ENCODE results near the gene KIFBP.

The KIFBP gene

GRCh38 chr10:69052736-69053135, 64.1 kb downstream of the KIFBP start:
- Histone ChIP-seq H3K4me3 (ENCODE audit: low read length) (no peak overlapping the region), H3K4me1 (ENCODE audit: control insufficient read depth, insufficient read depth, low read length) (peaks cover 9% of the 10 kb centered on the region), H3K36me3 (ENCODE audit: control insufficient read depth, insufficient read depth, low read length, severe bottlenecking) (no peaks in the 10 kb centered on the region), H3K9me3 (ENCODE audit: control insufficient read depth, low read length) (no peaks in the 10 kb centered on the region), H3K9ac (ENCODE audit: low read length) (no peak overlapping the region), H3K27me3 (replicated peaks; ENCODE audit: control insufficient read depth, insufficient read depth, low read length) (no peaks in the 10 kb centered on the region)
- no peak for DNase-seq (ENCODE audit: low read depth)

- H3K4me3 ChIP-seq (ENCODE audit: low read length) = no peak overlapping the region
- H3K36me3 ChIP-seq (ENCODE audit: control insufficient read depth, insufficient read depth, low read length, severe bottlenecking) = no peaks in the 10 kb centered on the region
- no peak for DNase-seq (ENCODE audit: low read depth)
- H3K9ac ChIP-seq (ENCODE audit: low read length) = no peak overlapping the region
- H3K9me3 ChIP-seq (ENCODE audit: control insufficient read depth, low read length) = no peaks in the 10 kb centered on the region
- peaks cover 15% of the 10 kb centered on the region for H3K4me1 ChIP-seq (ENCODE audit: control insufficient read depth, insufficient read depth, low read length)
- no peaks in the 10 kb centered on the region for H3K27me3 ChIP-seq (replicated peaks; ENCODE audit: control insufficient read depth, insufficient read depth, low read length)
Observed at GRCh38 chr10:69055241-69055640, 66.6 kb downstream of the KIFBP start.

- no peak for DNase-seq (ENCODE audit: low read depth)
- Histone ChIP-seq H3K4me3 (ENCODE audit: low read length) (no peak overlapping the region), H3K4me1 (ENCODE audit: control insufficient read depth, insufficient read depth, low read length) (peaks cover 22% of the 10 kb centered on the region), H3K27me3 (replicated peaks; ENCODE audit: control insufficient read depth, insufficient read depth, low read length) (no peaks in the 10 kb centered on the region), H3K9ac (ENCODE audit: low read length) (no peak overlapping the region), H3K36me3 (ENCODE audit: control insufficient read depth, insufficient read depth, low read length, severe bottlenecking) (no peaks in the 10 kb centered on the region), H3K9me3 (ENCODE audit: control insufficient read depth, low read length) (no peaks in the 10 kb centered on the region)
Observed at GRCh38 chr10:69056129-69056528, 67.5 kb downstream of the KIFBP start.

GRCh38 chr10:69056536-69057260, 68.1 kb downstream of the KIFBP start:
- DNase-seq (ENCODE audit: low read depth) = no peak
- H3K9me3 ChIP-seq (ENCODE audit: control insufficient read depth, low read length) = no peaks in the 10 kb centered on the region
- H3K4me3 ChIP-seq (ENCODE audit: low read length) = no peak overlapping the region
- H3K9ac ChIP-seq (ENCODE audit: low read length) = no peak overlapping the region
- no peaks in the 10 kb centered on the region for H3K27me3 ChIP-seq (replicated peaks; ENCODE audit: control insufficient read depth, insufficient read depth, low read length)
- H3K4me1 ChIP-seq (ENCODE audit: control insufficient read depth, insufficient read depth, low read length) = peaks cover 26% of the 10 kb centered on the region
- no peaks in the 10 kb centered on the region for H3K36me3 ChIP-seq (ENCODE audit: control insufficient read depth, insufficient read depth, low read length, severe bottlenecking)

GRCh38 chr10:69057261-69057950, 68.8 kb downstream of the KIFBP start:
- Histone ChIP-seq H3K27me3 (replicated peaks; ENCODE audit: control insufficient read depth, insufficient read depth, low read length) (no peaks in the 10 kb centered on the region), H3K9ac (ENCODE audit: low read length) (no peak overlapping the region), H3K36me3 (ENCODE audit: control insufficient read depth, insufficient read depth, low read length, severe bottlenecking) (no peaks in the 10 kb centered on the region), H3K4me3 (ENCODE audit: low read length) (no peak overlapping the region), H3K9me3 (ENCODE audit: control insufficient read depth, low read length) (no peaks in the 10 kb centered on the region), H3K4me1 (ENCODE audit: control insufficient read depth, insufficient read depth, low read length) (peaks cover 33% of the 10 kb centered on the region)
- no peak for DNase-seq (ENCODE audit: low read depth)

GRCh38 chr10:69057951-69058297, 69.3 kb downstream of the KIFBP start:
- Histone ChIP-seq H3K36me3 (ENCODE audit: control insufficient read depth, insufficient read depth, low read length, severe bottlenecking) (no peaks in the 10 kb centered on the region), H3K27me3 (replicated peaks; ENCODE audit: control insufficient read depth, insufficient read depth, low read length) (no peaks in the 10 kb centered on the region), H3K9ac (ENCODE audit: low read length) (no peak overlapping the region), H3K9me3 (ENCODE audit: control insufficient read depth, low read length) (no peaks in the 10 kb centered on the region), H3K4me3 (ENCODE audit: low read length) (no peak overlapping the region), H3K4me1 (ENCODE audit: control insufficient read depth, insufficient read depth, low read length) (peaks cover 38% of the 10 kb centered on the region)
- peak; percentile 39 for DNase-seq (ENCODE audit: low read depth)

GRCh38 chr10:69060127-69060798, 71.7 kb downstream of the KIFBP start:
- no peak overlapping the region for H3K9ac ChIP-seq (ENCODE audit: low read length)
- H3K4me1 ChIP-seq (ENCODE audit: control insufficient read depth, insufficient read depth, low read length) = peaks cover 42% of the 10 kb centered on the region
- no peak overlapping the region for H3K4me3 ChIP-seq (ENCODE audit: low read length)
- DNase-seq (ENCODE audit: low read depth) = no peak
- no peaks in the 10 kb centered on the region for H3K36me3 ChIP-seq (ENCODE audit: control insufficient read depth, insufficient read depth, low read length, severe bottlenecking)
- H3K9me3 ChIP-seq (ENCODE audit: control insufficient read depth, low read length) = no peaks in the 10 kb centered on the region
- no peaks in the 10 kb centered on the region for H3K27me3 ChIP-seq (replicated peaks; ENCODE audit: control insufficient read depth, insufficient read depth, low read length)

GRCh38 chr10:69061305-69062161, 72.9 kb downstream of the KIFBP start:
- Histone ChIP-seq H3K9ac (ENCODE audit: low read length) (peak overlapping the region; percentile 77), H3K4me1 (ENCODE audit: control insufficient read depth, insufficient read depth, low read length) (peaks cover 47% of the 10 kb centered on the region), H3K4me3 (ENCODE audit: low read length) (peak overlapping the region; percentile 69), H3K9me3 (ENCODE audit: control insufficient read depth, low read length) (no peaks in the 10 kb centered on the region), H3K27me3 (replicated peaks; ENCODE audit: control insufficient read depth, insufficient read depth, low read length) (no peaks in the 10 kb centered on the region), H3K36me3 (ENCODE audit: control insufficient read depth, insufficient read depth, low read length, severe bottlenecking) (no peaks in the 10 kb centered on the region)
- DNase-seq (ENCODE audit: low read depth) = peak; percentile 93

GRCh38 chr10:69062901-69063300, 74.3 kb downstream of the KIFBP start:
- no peaks in the 10 kb centered on the region for H3K9me3 ChIP-seq (ENCODE audit: control insufficient read depth, low read length)
- H3K9ac ChIP-seq (ENCODE audit: low read length) = no peak overlapping the region
- DNase-seq (ENCODE audit: low read depth) = no peak
- H3K27me3 ChIP-seq (replicated peaks; ENCODE audit: control insufficient read depth, insufficient read depth, low read length) = no peaks in the 10 kb centered on the region
- H3K4me1 ChIP-seq (ENCODE audit: control insufficient read depth, insufficient read depth, low read length) = peaks cover 43% of the 10 kb centered on the region
- no peaks in the 10 kb centered on the region for H3K36me3 ChIP-seq (ENCODE audit: control insufficient read depth, insufficient read depth, low read length, severe bottlenecking)
- H3K4me3 ChIP-seq (ENCODE audit: low read length) = no peak overlapping the region

GRCh38 chr10:69064762-69065328, 76.2 kb downstream of the KIFBP start:
- Histone ChIP-seq H3K9me3 (ENCODE audit: control insufficient read depth, low read length) (no peaks in the 10 kb centered on the region), H3K4me1 (ENCODE audit: control insufficient read depth, insufficient read depth, low read length) (peaks cover 49% of the 10 kb centered on the region), H3K4me3 (ENCODE audit: low read length) (no peak overlapping the region), H3K27me3 (replicated peaks; ENCODE audit: control insufficient read depth, insufficient read depth, low read length) (no peaks in the 10 kb centered on the region), H3K9ac (ENCODE audit: low read length) (no peak overlapping the region), H3K36me3 (ENCODE audit: control insufficient read depth, insufficient read depth, low read length, severe bottlenecking) (no peaks in the 10 kb centered on the region)
- DNase-seq (ENCODE audit: low read depth) = no peak
